SK-N-SH (cell line): ENCODE data around the gene SNAP25. TPM values are rescaled to one million over a fixed set of nuclear protein-coding genes. Genes with fewer than 3 reads are reported as not detected.

Experiments used
- CTCF ChIA-PET: fragments of 300-600, 350-600 bp; formaldehyde crosslinking; extraction: SDS; loops from one replicate; lab custom pipeline; 2021; lab: Yijun Ruan, JAX
- POLR2A ChIA-PET: fragments of 350-600 bp; sonication (Branson Sonifier 250); formaldehyde crosslinking; extraction: SDS; loops from one replicate; lab custom pipeline; 2020; ENCODE audit warnings: antibody characterized with exemption, inconsistent platforms; lab: Yijun Ruan, JAX
- DNase-seq: peaks from one replicate; pipeline ENCODE4 v3.0.0; 2012
- H2AFZ ChIP-seq: fragments of 200-600 bp; sonication (generic); 2 replicates; pipeline ENCODE4 v1.8.1; 2016; ENCODE audit warnings: antibody characterized with exemption, mild to moderate bottlenecking, low read depth
- H3F3A ChIP-seq: fragments of 200-600 bp; sonication (generic); replicated peaks from 2 replicates; pipeline ENCODE3; 2016; ENCODE audit warnings: antibody characterized with exemption, mild to moderate bottlenecking; ENCODE audit not compliant: insufficient read depth
- H3K27ac ChIP-seq, 2 experiments: fragments of 200-500 bp in 1 of 2; fragments of 200-600 bp in 1 of 2; sonication (Bioruptor generic) in 1 of 2; sonication (generic), shearing (Covaris generic) in 1 of 2; 2 replicates each; pipeline versions ENCODE4 v1.5.1 to v1.6.1; 2014 to 2016; ENCODE audit warnings: low read depth in 2 of 2, inconsistent platforms in 1 of 2, low read length in 1 of 2, mild to moderate bottlenecking in 1 of 2, mixed read lengths in 1 of 2
- H3K27me3 ChIP-seq: fragments of 200-600 bp; sonication (generic), shearing (Covaris generic); 2 replicates; pipeline ENCODE4 v1.6.1; 2016; ENCODE audit warnings: mixed run types; ENCODE audit not compliant: insufficient read depth
- H3K36me3 ChIP-seq, 2 experiments: fragments of 200-500 bp in 1 of 2; fragments of 200-600 bp in 1 of 2; sonication (Bioruptor generic) in 1 of 2; sonication (generic) in 1 of 2; replicated peaks in 1 of 2; 2 replicates each; pipeline versions ENCODE3 to v1.5.1; 2014 to 2016; ENCODE audit warnings: low read length in 1 of 2, mild to moderate bottlenecking in 1 of 2; ENCODE audit not compliant: insufficient read depth in 2 of 2, control insufficient read depth in 1 of 2
- H3K4me1 ChIP-seq, 2 experiments: fragments of 200-500 bp in 1 of 2; fragments of 200-600 bp in 1 of 2; sonication (Bioruptor generic) in 1 of 2; sonication (generic), shearing (Covaris generic) in 1 of 2; 2 replicates each; pipeline versions ENCODE4 v1.5.1 to v1.6.1; 2014 to 2016; ENCODE audit warnings: low read depth in 1 of 2, low read length in 1 of 2, mixed run types in 1 of 2; ENCODE audit not compliant: insufficient read depth in 2 of 2, control insufficient read depth in 1 of 2
- H3K4me2 ChIP-seq: fragments of 200-600 bp; sonication (generic), shearing (Covaris generic); 2 replicates; pipeline ENCODE4 v1.6.1; 2017; ENCODE audit warnings: mixed run types
- H3K4me3 ChIP-seq, 2 experiments: fragments of 200-500 bp in 1 of 2; fragments of 200-600 bp in 1 of 2; sonication (Bioruptor generic) in 1 of 2; sonication (generic), shearing (Covaris generic) in 1 of 2; 2 replicates each; pipeline versions ENCODE4 v1.5.1 to v1.8.1; 2014 to 2016; ENCODE audit warnings: low read depth in 2 of 2, inconsistent platforms in 1 of 2, low read length in 1 of 2, mild to moderate bottlenecking in 1 of 2, mixed read lengths in 1 of 2, moderate library complexity in 1 of 2
- H3K79me2 ChIP-seq: fragments of 200-600 bp; sonication (generic); 2 replicates; pipeline ENCODE4 v1.8.1; 2017; ENCODE audit warnings: mild to moderate bottlenecking; ENCODE audit not compliant: insufficient read depth
- H3K9ac ChIP-seq: fragments of 200-600 bp; sonication (generic); 2 replicates; pipeline ENCODE4 v1.6.1; 2017; ENCODE audit warnings: mixed run types
- H3K9me2 ChIP-seq: fragments of 200-600 bp; sonication (generic); 2 replicates; pipeline ENCODE4 v1.6.1; 2017; ENCODE audit warnings: mixed run types
- H3K9me3 ChIP-seq: fragments of 200-600 bp; sonication (generic); 2 replicates; pipeline ENCODE4 v1.6.1; 2017; ENCODE audit warnings: mixed run types, mild to moderate bottlenecking, moderate library complexity
- H4K20me1 ChIP-seq: fragments of 200-600 bp; sonication (generic); 2 replicates; pipeline ENCODE4 v1.6.1; 2017; ENCODE audit warnings: mild to moderate bottlenecking, mixed run types; ENCODE audit not compliant: insufficient read depth
- CHD2 ChIP-seq: fragments of 150-350 bp; IDR thresholded peaks from 2 replicates; pipeline ENCODE4 v1.6.1; 2018; ENCODE audit warnings: low read length; ENCODE audit not compliant: partially characterized antibody
- CTCF ChIP-seq: fragments of 200-600 bp; sonication (generic); IDR thresholded peaks from 2 replicates; pipeline ENCODE4 v1.6.1; 2017; ENCODE audit warnings: antibody characterized with exemption, mild to moderate bottlenecking, moderate library complexity
- EP300 ChIP-seq, 2 experiments: IDR thresholded peaks; 2 replicates each; pipeline versions ENCODE4 v1.4.0 to v1.6.1; 2012; ENCODE audit warnings: borderline replicate concordance in 1 of 2, low read depth in 1 of 2, low read length in 1 of 2
- FOSL2 ChIP-seq: IDR thresholded peaks from 2 replicates; pipeline ENCODE4 v1.4.0; 2012; ENCODE audit warnings: low read depth, mild to moderate bottlenecking, moderate library complexity, borderline replicate concordance
- FOXJ3 ChIP-seq: sonication (generic); formaldehyde crosslinking; IDR thresholded peaks from 2 replicates; pipeline ENCODE4 v1.5.1; 2020; ENCODE audit warnings: mild to moderate bottlenecking, missing genetic modification reagents
- FOXM1 ChIP-seq: IDR thresholded peaks from 2 replicates; pipeline ENCODE4 v1.4.0; 2012; ENCODE audit warnings: low read depth, mild to moderate bottlenecking
- GABPA ChIP-seq: IDR thresholded peaks from 2 replicates; pipeline ENCODE4 v1.4.0; 2012; ENCODE audit warnings: low read depth, mild to moderate bottlenecking
- GATA2 ChIP-seq: sonication (generic); formaldehyde crosslinking; IDR thresholded peaks from 2 replicates; pipeline ENCODE4 v1.5.0; 2020; ENCODE audit warnings: mild to moderate bottlenecking, missing genetic modification reagents
- IRF3 ChIP-seq: fragments of 150-350 bp; IDR thresholded peaks from 2 replicates; pipeline ENCODE4 v1.6.1; 2016; ENCODE audit warnings: mild to moderate bottlenecking, low read depth, low read length
- JUND ChIP-seq: IDR thresholded peaks from 2 replicates; pipeline ENCODE4 v1.4.0; 2012
- MEF2A ChIP-seq: IDR thresholded peaks from 2 replicates; pipeline ENCODE4 v1.4.0; 2012; ENCODE audit warnings: low read depth, borderline replicate concordance
- NFIC ChIP-seq: IDR thresholded peaks from 2 replicates; pipeline ENCODE4 v1.4.0; 2012; ENCODE audit warnings: borderline replicate concordance
- PBX3 ChIP-seq: IDR thresholded peaks from 2 replicates; pipeline ENCODE4; 2012
- RXRA ChIP-seq: IDR thresholded peaks from 2 replicates; pipeline ENCODE4 v1.4.0; 2012; ENCODE audit warnings: low read depth, mild to moderate bottlenecking, borderline replicate concordance
- SIN3A ChIP-seq: IDR thresholded peaks from 2 replicates; pipeline ENCODE4 v1.6.1; 2012; ENCODE audit warnings: low read depth, mild to moderate bottlenecking, low read length, moderate library complexity, borderline replicate concordance
- TAF1 ChIP-seq: IDR thresholded peaks from 2 replicates; pipeline ENCODE4 v1.6.1; 2012; ENCODE audit warnings: low read depth, mild to moderate bottlenecking, low read length, moderate library complexity, borderline replicate concordance
- TEAD4 ChIP-seq: IDR thresholded peaks from 2 replicates; pipeline ENCODE4 v1.4.0; 2012; ENCODE audit warnings: mild to moderate bottlenecking, borderline replicate concordance; ENCODE audit not compliant: insufficient read depth
- USF1 ChIP-seq: IDR thresholded peaks from 2 replicates; pipeline ENCODE4 v1.4.0; 2012; ENCODE audit warnings: low read depth, borderline replicate concordance
- YY1 ChIP-seq: IDR thresholded peaks from 2 replicates; pipeline ENCODE4 v1.4.0; 2012; ENCODE audit warnings: low read depth, mild to moderate bottlenecking
- WGBS: methylation state at CpG from one replicate; pipeline ENCODE4 v1.1.6; 2017; ENCODE audit warnings: low lambda C conversion rate; 5-methylcytosine and 5-hydroxymethylcytosine counted together
- polyA plus RNA-seq, 3 experiments: library from polyadenylated mRNA; depleted of rRNA; stranded (reverse); fragments of >200 nt; gene quantifications; 2 replicates each; pipeline ENCODE4 v1.2.3, GENCODE V29; 2012

Gene SNAP25
- polyA plus RNA-seq, 1 of the 3 experiments (the other 2 are of a cell fraction), result 42.4 TPM

- no peak for TF ChIP-seq JUND
- TF ChIP-seq NFIC, result no peak
These were observed 130.5 kb downstream of the SNAP25 start (continued) for GRCh38 chr20:10349118-10349517.

GRCh38 chr20:10350188-10350842 is 131.7 kb downstream of the SNAP25 start:
- Histone ChIP-seq H2AFZ (peak overlapping the region; percentile 66; the same call in 1 of the 2 replicates), H3K4me3 (no peak overlapping the region), H3K9ac (no peak overlapping the region), H3K27ac (peak overlapping the region in 1 of 2 experiments; percentile 25; a peak in 1 of 4 replicates), H3K9me2 (no peaks in the 10 kb centered on the region), H3K9me3 (no peaks in the 10 kb centered on the region), H3K4me2 (peak overlapping the region; percentile 13; the same call in 1 of the 2 replicates), H3K4me1 (peaks cover 3 to 18% of the 10 kb centered on the region in 2 experiments; a peak in 3 of 4 replicates), H3F3A (no peaks in the 10 kb centered on the region), H3K27me3 (no peaks in the 10 kb centered on the region), H3K36me3 (no peaks in the 10 kb centered on the region), H4K20me1 (no peaks in the 10 kb centered on the region), H3K79me2 (no peaks in the 10 kb centered on the region)
- 92% methylated on average over 9 of the region's 9 CpGs for WGBS
- no peak for DNase-seq
- TF ChIP-seq FOXM1, result no peak
- ChIA-PET POLR2A (no interaction called here), CTCF (no interaction called here)

GRCh38 chr20:10352934-10353824 is 134.5 kb downstream of the SNAP25 start:
- peaks cover 4% of the 10 kb centered on the region for H3F3A ChIP-seq
- no peak overlapping the region for H2AFZ ChIP-seq
- H3K27me3 ChIP-seq, result no peaks in the 10 kb centered on the region
- WGBS, result 68% methylated on average over 6 of the region's 6 CpGs
- no peaks in the 10 kb centered on the region for H3K36me3 ChIP-seq
- H3K4me3 ChIP-seq, result no peak overlapping the region
- DNase-seq, result no peak
- 0 out of 4 replicates have a peak overlapping the region, but pooled peaks of 1 of the 2 experiments have one; percentile 9 for H3K27ac ChIP-seq
- H3K4me1 ChIP-seq, result peaks cover 3 to 18% of the 10 kb centered on the region in 2 experiments; a peak in 3 of 4 replicates
- no peaks in the 10 kb centered on the region for H4K20me1 ChIP-seq
- ChIA-PET POLR2A (no interaction called here), CTCF (interaction anchor here (0.6 to 1.5 kb wide), 4 partner anchors 39 to 102 kb away, joined by 3 read pairs; no protein-coding TSS in a partner anchor)
- no peak overlapping the region for H3K4me2 ChIP-seq
- H3K79me2 ChIP-seq, result no peaks in the 10 kb centered on the region
- no peaks in the 10 kb centered on the region for H3K9me2 ChIP-seq
- H3K9me3 ChIP-seq, result no peaks in the 10 kb centered on the region
- no peak overlapping the region for H3K9ac ChIP-seq
- TF ChIP-seq SIN3A, result no peak
- no peak for TF ChIP-seq YY1
- no peak for TF ChIP-seq EP300 (IDR thresholded peaks at IDR 0.05; ENCODE audit: borderline replicate concordance in 1 of 2, low read depth in 1 of 2, low read length in 1 of 2)
- TF ChIP-seq TAF1, result no peak
- no peak for TF ChIP-seq CTCF
- TF ChIP-seq MEF2A, result no peak
- no peak for TF ChIP-seq GABPA
- TF ChIP-seq CHD2, result no peak
- TF ChIP-seq GATA2 (CRISPR knock-in tag), result no peak
- no peak for TF ChIP-seq RXRA
- TF ChIP-seq IRF3, result no peak
- TF ChIP-seq TEAD4, result no peak
- TF ChIP-seq USF1, result no peak
- TF ChIP-seq FOSL2, result no peak
- no peak for TF ChIP-seq PBX3
- TF ChIP-seq JUND, result no peak
- TF ChIP-seq FOXJ3, result no peak
